H1 (cell line): ENCODE measurements around the gene PPP1R27. TPM values are rescaled to one million over a fixed set of nuclear protein-coding genes. Genes with fewer than 3 reads are reported as not detected.

Source experiments
- CTCF ChIA-PET: fragments of 300-600 bp; sonication (Branson Sonifier 250); formaldehyde crosslinking; loops from one replicate; lab custom pipeline; 2021; ENCODE audit not compliant: partially characterized antibody; lab: Charles Lee
- POLR2A ChIA-PET: fragments of 300-600 bp; sonication (Branson Sonifier 250); formaldehyde crosslinking; loops from one replicate; lab custom pipeline; 2021; ENCODE audit warnings: inconsistent platforms; ENCODE audit not compliant: partially characterized antibody; lab: Charles Lee
- DNase-seq, 2 experiments: peaks; one replicate each; pipeline versions ENCODE4 v3.0.0 to v3.0.0-alpha.2; 2010 to 2022; ENCODE audit warnings: low spot score in 2 of 2, low read depth in 1 of 2, mixed read lengths in 1 of 2
- FAIRE-seq: peaks from 2 replicates; lab custom pipeline; 2011; peaks lifted over from hg19 to GRCh38; lab: Jason Lieb, UNC
- H2AFZ ChIP-seq: 2 replicates; pipeline ENCODE4 v1.8.1; 2012; ENCODE audit warnings: low read length, inconsistent platforms
- H2AK5ac ChIP-seq: 2 replicates; pipeline ENCODE4 v1.6.1; 2013; ENCODE audit warnings: low read depth, low read length
- H2BK120ac ChIP-seq: replicated peaks from 2 replicates; pipeline ENCODE3; 2013; ENCODE audit warnings: low read depth, low read length, inconsistent platforms
- H2BK12ac ChIP-seq: 2 replicates; pipeline ENCODE4 v1.6.1; 2013; ENCODE audit warnings: low read depth, low read length
- H2BK15ac ChIP-seq: 2 replicates; pipeline ENCODE4 v1.6.1; 2013; ENCODE audit warnings: low read length
- H2BK20ac ChIP-seq: 2 replicates; pipeline ENCODE4 v1.6.1; 2013; ENCODE audit warnings: low read length
- H2BK5ac ChIP-seq: 2 replicates; pipeline ENCODE4 v1.6.1; 2013; ENCODE audit warnings: low read depth, low read length
- H3K14ac ChIP-seq: 2 replicates; pipeline ENCODE4 v1.6.1; 2013; ENCODE audit warnings: inconsistent platforms; ENCODE audit not compliant: insufficient read length
- H3K18ac ChIP-seq: 2 replicates; pipeline ENCODE4 v1.6.1; 2013; ENCODE audit warnings: low read length; ENCODE audit errors: extremely low read depth
- H3K23ac ChIP-seq: 2 replicates; pipeline ENCODE4 v1.6.1; 2013; ENCODE audit warnings: inconsistent platforms; ENCODE audit not compliant: insufficient read length
- H3K23me2 ChIP-seq: 2 replicates; pipeline ENCODE4 v1.6.1; 2013; ENCODE audit warnings: low read depth, low read length
- H3K27ac ChIP-seq: 2 replicates; pipeline ENCODE4 v1.6.1; 2011; ENCODE audit warnings: low read depth, low read length, inconsistent platforms
- H3K27me3 ChIP-seq, 4 experiments: replicated peaks in 1 of 4; 1 replicate in 1 of 4; 2 replicates in 3 of 4; pipeline versions ENCODE4 v1.6.1 to v1.8.1; 2011 to 2013; ENCODE audit warnings: low read length in 3 of 4, mild to moderate bottlenecking in 3 of 4, inconsistent platforms in 2 of 4, mixed read lengths in 2 of 4, moderate library complexity in 1 of 4; ENCODE audit not compliant: control insufficient read depth in 3 of 4, insufficient read depth in 3 of 4; ENCODE audit errors: extremely low read depth in 1 of 4
- H3K36me3 ChIP-seq, 4 experiments: 2 replicates each; pipeline versions ENCODE4 v1.6.1 to v1.8.1; 2011 to 2013; ENCODE audit warnings: mild to moderate bottlenecking in 4 of 4, low read length in 3 of 4, moderate library complexity in 2 of 4, control low read depth in 1 of 4, inconsistent platforms in 1 of 4; ENCODE audit not compliant: insufficient read depth in 4 of 4, control insufficient read depth in 2 of 4
- H3K4ac ChIP-seq: replicated peaks from 2 replicates; pipeline ENCODE3; 2013; ENCODE audit warnings: low read length, low read depth, mixed read lengths, inconsistent platforms; ENCODE audit not compliant: insufficient read length
- H3K4me1 ChIP-seq, 4 experiments: replicated peaks in 1 of 4; 1 replicate in 1 of 4; 2 replicates in 3 of 4; pipeline versions ENCODE4 v1.6.1 to v1.8.1; 2011 to 2013; ENCODE audit warnings: low read length in 3 of 4, inconsistent platforms in 2 of 4, mixed read lengths in 1 of 4; ENCODE audit not compliant: insufficient read depth in 4 of 4, control insufficient read depth in 3 of 4
- H3K4me2 ChIP-seq, 2 experiments: 2 replicates each; pipeline versions ENCODE4 v1.6.1 to v1.8.1; 2011 to 2013; ENCODE audit warnings: low read depth in 2 of 2, low read length in 2 of 2, control low read depth in 1 of 2, inconsistent platforms in 1 of 2, mild to moderate bottlenecking in 1 of 2; ENCODE audit not compliant: insufficient read depth in 1 of 2
- H3K4me3 ChIP-seq, 4 experiments: fragments of 200-600, 300-600 bp in 1 of 4; sonication (generic), shearing (Covaris generic), sonication (Bioruptor Twin) in 1 of 4; 2 replicates each; pipeline versions ENCODE4 v1.5.1 to v1.8.1; 2011 to 2016; ENCODE audit warnings: low read length in 4 of 4, low read depth in 3 of 4, control low read depth in 2 of 4, inconsistent platforms in 2 of 4, mild to moderate bottlenecking in 2 of 4, mixed read lengths in 1 of 4, moderate library complexity in 1 of 4; ENCODE audit not compliant: insufficient read depth in 2 of 4; ENCODE audit errors: extremely low read depth in 1 of 4
- H3K56ac ChIP-seq: replicated peaks from 2 replicates; pipeline ENCODE3; 2013; ENCODE audit warnings: low read depth, mild to moderate bottlenecking, mixed read lengths, low read length, inconsistent platforms; ENCODE audit not compliant: insufficient read length
- H3K79me1 ChIP-seq: 2 replicates; pipeline ENCODE4 v1.6.1; 2013; ENCODE audit warnings: low read depth, low read length, control low read depth
- H3K79me2 ChIP-seq, 2 experiments: 2 replicates each; pipeline versions ENCODE4 v1.6.1 to v1.8.1; 2012 to 2013; ENCODE audit warnings: low read length in 2 of 2, mild to moderate bottlenecking in 2 of 2, inconsistent platforms in 1 of 2; ENCODE audit not compliant: insufficient read depth in 2 of 2, control insufficient read depth in 1 of 2
- H3K9ac ChIP-seq, 4 experiments: replicated peaks in 1 of 4; 1 replicate in 1 of 4; 2 replicates in 3 of 4; pipeline versions ENCODE4 v1.6.1 to v1.8.1; 2011 to 2013; ENCODE audit warnings: low read depth in 3 of 4, low read length in 3 of 4, control low read depth in 2 of 4, mild to moderate bottlenecking in 2 of 4, moderate library complexity in 2 of 4, inconsistent platforms in 1 of 4; ENCODE audit errors: extremely low read depth in 1 of 4
- H3K9me3 ChIP-seq, 2 experiments: 2 replicates each; pipeline versions ENCODE4 v1.6.1 to v1.8.1; 2012 to 2013; ENCODE audit warnings: mild to moderate bottlenecking in 2 of 2, moderate library complexity in 2 of 2, control low read depth in 1 of 2, inconsistent platforms in 1 of 2, low read depth in 1 of 2, low read length in 1 of 2, mixed read lengths in 1 of 2; ENCODE audit not compliant: insufficient read depth in 2 of 2
- H4K20me1 ChIP-seq, 2 experiments: replicated peaks in 1 of 2; 2 replicates each; pipeline versions ENCODE3 to v1.8.1; 2011 to 2013; ENCODE audit warnings: inconsistent platforms in 2 of 2, low read length in 2 of 2, mild to moderate bottlenecking in 1 of 2; ENCODE audit not compliant: insufficient read depth in 2 of 2, control insufficient read depth in 1 of 2
- H4K5ac ChIP-seq: 2 replicates; pipeline ENCODE4 v1.6.1; 2013; ENCODE audit warnings: low read length, low read depth, mixed read lengths, inconsistent platforms; ENCODE audit not compliant: insufficient read length
- H4K8ac ChIP-seq: 2 replicates; pipeline ENCODE4 v1.8.0; 2013; ENCODE audit warnings: mild to moderate bottlenecking, moderate library complexity, low read length, inconsistent platforms; ENCODE audit not compliant: insufficient read depth; ENCODE audit errors: extremely low read depth
- H4K91ac ChIP-seq: replicated peaks from 2 replicates; pipeline ENCODE3; 2013; ENCODE audit warnings: low read length, mixed read lengths, inconsistent platforms; ENCODE audit not compliant: insufficient read length
- JUN ChIP-seq: IDR thresholded peaks from 2 replicates; pipeline ENCODE4 v1.6.1; 2011; ENCODE audit warnings: low read depth, mild to moderate bottlenecking, improper control_type of control experiment, low read length
- KDM1A ChIP-seq: fragments of 200-600, 300-600 bp; sonication (generic); IDR thresholded peaks from 2 replicates; pipeline ENCODE4 v1.7.1; 2016; ENCODE audit warnings: mild to moderate bottlenecking, low read length, borderline replicate concordance
- SIN3A ChIP-seq, 2 experiments: IDR thresholded peaks in 1 of 2; conservative IDR thresholded peaks in 1 of 2; 2 replicates each; pipeline ENCODE4 v1.6.1; 2011 to 2012; ENCODE audit warnings: low read length in 2 of 2, improper control_type of control experiment in 1 of 2, low read depth in 1 of 2, mild to moderate bottlenecking in 1 of 2
- SRF ChIP-seq: IDR thresholded peaks from 2 replicates; pipeline ENCODE4 v1.6.1; 2011; ENCODE audit warnings: mild to moderate bottlenecking, low read depth, low read length, moderate library complexity
- SUZ12 ChIP-seq: fragments of 200-600 bp; sonication (generic); IDR thresholded peaks from 2 replicates; pipeline ENCODE4 v1.6.1; 2012; ENCODE audit warnings: mild to moderate bottlenecking, inconsistent platforms, low read length, moderate library complexity, mixed read lengths
- TAF1 ChIP-seq: IDR thresholded peaks from 2 replicates; pipeline ENCODE4 v1.6.1; 2011; ENCODE audit warnings: mild to moderate bottlenecking, low read depth, low read length
- TCF12 ChIP-seq: IDR thresholded peaks from 2 replicates; pipeline ENCODE4 v1.6.1; 2011; ENCODE audit warnings: low read depth, mild to moderate bottlenecking, low read length
- USF2 ChIP-seq: IDR thresholded peaks from 2 replicates; pipeline ENCODE4 v1.6.1; 2011; ENCODE audit warnings: low read length, improper control_type of control experiment
- YY1 ChIP-seq: IDR thresholded peaks from 2 replicates; pipeline ENCODE4 v1.6.1; 2011; ENCODE audit warnings: low read depth, mild to moderate bottlenecking, low read length
- WGBS, 2 experiments: shearing (Covaris generic) in 1 of 2; methylation state at CpG; one replicate each; pipeline versions ENCODE4 v1.1.6 to v1.1.7; 2013 to 2015; ENCODE audit warnings: low lambda C conversion rate in 2 of 2, mixed read lengths in 2 of 2, inconsistent platforms in 1 of 2, low coverage in 1 of 2, missing lambda C conversion rate in 1 of 2; ENCODE audit not compliant: insufficient replicate concordance in 2 of 2, insufficient coverage in 1 of 2, insufficient read length in 1 of 2; ENCODE audit errors: extremely low coverage in 1 of 2, missing lambda C conversion rate in 1 of 2; 5-methylcytosine and 5-hydroxymethylcytosine counted together
- polyA plus RNA-seq, 7 experiments: library from polyadenylated mRNA; depleted of rRNA in 3 of 7; stranded (reverse) in 5 of 7; unstranded in 2 of 7; fragments of >200 nt in 5 of 7; fragments of 200-250 nt in 2 of 7; gene quantifications; 1 replicate in 5 of 7; 2 replicates in 1 of 7; 4 replicates in 1 of 7; pipeline versions ENCODE4 v1.2.1 to v1.2.3, GENCODE V29; 2011 to 2013; ENCODE audit warnings: missing spikeins in 2 of 7, mixed read lengths in 2 of 7
- total RNA-seq: library from RNA; stranded (reverse); fragmentation: NEBNext Ultra II Directional; extraction: Animal tissue kit (Norgen Biotek cat#: 25700); gene quantifications from 2 replicates; pipeline ENCODE4 v1.2.1, GENCODE V29; 2021

The PPP1R27 gene
- total and polyA plus RNA-seq, 2 of the 8 experiments (the other 6 are each of a cell fraction or from before 2014, with no cell fraction given), result 0.27 TPM; not detected in 1

- 84% methylated on average over 13 of the region's 24 CpGs; no CpG with 5 or more reads in 1 of the 2 experiments for WGBS, 2 experiments
These were observed 22.9 kb downstream of the PPP1R27 start for GRCh38 chr17:81811705-81812570.

More at GRCh38 chr17:81811705-81812570, 22.9 kb downstream of the PPP1R27 start:
- Histone ChIP-seq H3K23ac (no peak overlapping the region), H3K27me3 (peaks cover 0 to 2% (median 0%) of the 10 kb centered on the region in 4 experiments; a peak in 2 of 7 replicates), H4K20me1 (peaks cover 0 to 2% of the 10 kb centered on the region in 2 experiments), H3K23me2 (no peaks in the 10 kb centered on the region), H3K36me3 (no peaks in the 10 kb centered on the region), H2BK5ac (no peak overlapping the region), H3K56ac (no peak overlapping the region), H2AFZ (no peak overlapping the region), H2AK5ac (no peak overlapping the region), H3K4me3 (no peak overlapping the region), H3K14ac (no peak overlapping the region), H2BK20ac (no peak overlapping the region), H3K79me2 (no peaks in the 10 kb centered on the region), H4K5ac (no peak overlapping the region), H2BK120ac (no peak overlapping the region), H4K91ac (no peak overlapping the region), H3K4ac (no peak overlapping the region), H3K79me1 (no peaks in the 10 kb centered on the region), H3K27ac (no peak overlapping the region), H2BK12ac (no peak overlapping the region), H2BK15ac (no peak overlapping the region), H3K9me3 (no peaks in the 10 kb centered on the region), H3K18ac (no peak overlapping the region), H3K9ac (no peak overlapping the region; a peak in 1 of 7 replicates), H3K4me1 (no peaks in the 10 kb centered on the region), H3K4me2 (no peak overlapping the region), H4K8ac (no peak overlapping the region)
- no peak for FAIRE-seq
- TF ChIP-seq KDM1A, result no peak
- no peak for TF ChIP-seq YY1
- no peak for TF ChIP-seq SUZ12
- TF ChIP-seq SRF, result no peak
- no peak for TF ChIP-seq JUN
- no peak for TF ChIP-seq USF2
- TF ChIP-seq TAF1, result no peak
- TF ChIP-seq SIN3A (conservative IDR thresholded peaks at IDR 0.05 in 1 of 2, IDR thresholded peaks at IDR 0.05 in 1 of 2; ENCODE audit: low read depth in 1 of 2, low read length in 2 of 2), result no peak
- no peak for TF ChIP-seq TCF12
- POLR2A ChIA-PET, result interaction anchor here (1.1 to 1.8 kb wide), 2 partner anchors 22 to 103 kb away, joined by 5 to 6 read pairs; no protein-coding TSS in a partner anchor
- CTCF ChIA-PET, result interaction anchor here (0.6 to 2.8 kb wide), 6 partner anchors 9 to 83 kb away, joined by 3 to 9 read pairs (median 4); no protein-coding TSS in a partner anchor
- no peak for DNase-seq
